ENCODE results near the gene CADM2. TPM values are rescaled to one million over a fixed set of nuclear protein-coding genes. Genes with fewer than 3 reads are reported as not detected.

CADM2 gene
- total RNA-seq, 1 experiment from 2014 or later, result not detected

- ATAC-seq (no peak), DNase-seq (ENCODE audit: low read depth, low spot score) (no peak)
- Histone ChIP-seq H3K4me1 (ENCODE audit: control insufficient read depth in 1 of 2, insufficient read depth in 2 of 2, low read length in 2 of 2) (no peaks in the 10 kb centered on the region), H4K20me1 (ENCODE audit: insufficient read depth) (no peaks in the 10 kb centered on the region), H3K9ac (ENCODE audit: low read length) (no peak overlapping the region), H2AFZ (ENCODE audit: low read depth, low read length, poor library complexity, severe bottlenecking) (no peak overlapping the region), H3K27ac (ENCODE audit: low read depth, low read length) (no peak overlapping the region), H3K4me3 (replicated peaks in 1 of 2; ENCODE audit: low read depth in 1 of 2, low read length in 2 of 2) (no peak overlapping the region), H3K79me2 (ENCODE audit: insufficient read depth, low read length) (no peaks in the 10 kb centered on the region), H3K27me3 (ENCODE audit: insufficient read depth, low read length) (no peaks in the 10 kb centered on the region), H3K4me2 (ENCODE audit: low read length) (no peak overlapping the region), H3K9me2 (ENCODE audit: insufficient read depth) (no peaks in the 10 kb centered on the region), H3K9me3 (ENCODE audit: control insufficient read depth in 1 of 2, insufficient read depth in 1 of 2, low read depth in 1 of 2, low read length in 2 of 2) (peaks cover 13 to 19% of the 10 kb centered on the region in 2 experiments; a peak in 2 of 4 replicates), H3K36me3 (ENCODE audit: control insufficient read depth in 1 of 2, insufficient read depth in 2 of 2, low read length in 2 of 2) (no peaks in the 10 kb centered on the region)
- ChIA-PET RAD21 (ENCODE audit: low non-redundant PET in 1 of 2, low total read pairs in 2 of 2, uncharacterized antibody in 2 of 2, unreplicated experiment in 2 of 2) (no interaction called here), CTCF (no interaction called here), POLR2A (no interaction called here)
- BruUV-seq (replicated peaks), result no TSS peak
- TF ChIP-seq TCF7L2 (IDR thresholded peaks at IDR 0.05; ENCODE audit: borderline replicate concordance, extremely low read depth, insufficient read depth, insufficient read length), result no peak
- no peak for TF ChIP-seq REST (IDR thresholded peaks at IDR 0.05; ENCODE audit: low read depth)
- TF ChIP-seq ATF3 (IDR thresholded peaks at IDR 0.05), result no peak
- no peak for TF ChIP-seq CEBPB (IDR thresholded peaks at IDR 0.05; ENCODE audit: low read depth)
- TF ChIP-seq EGR1 (IDR thresholded peaks at IDR 0.05; ENCODE audit: low read depth), result no peak
- TF ChIP-seq RAD21 (IDR thresholded peaks at IDR 0.05; ENCODE audit: low read depth), result no peak
- no peak for TF ChIP-seq SRF (IDR thresholded peaks at IDR 0.05; ENCODE audit: low read depth)
- no peak for TF ChIP-seq CBX3 (IDR thresholded peaks at IDR 0.05; ENCODE audit: low read depth)
- no peak for TF ChIP-seq EZH2phosphoT487 (IDR thresholded peaks at IDR 0.05; ENCODE audit: borderline replicate concordance)
- no peak for TF ChIP-seq POLR2A (IDR thresholded peaks at IDR 0.05; ENCODE audit: borderline replicate concordance, extremely low read depth, insufficient read depth, insufficient read length)
- no peak for TF ChIP-seq SP1 (IDR thresholded peaks at IDR 0.05; ENCODE audit: low read depth)
- no peak for TF ChIP-seq FOSL1 (IDR thresholded peaks at IDR 0.05; ENCODE audit: low read depth)
- TF ChIP-seq JUND (IDR thresholded peaks at IDR 0.05), result no peak
- TF ChIP-seq ZNF274 (IDR thresholded peaks at IDR 0.05; ENCODE audit: low read depth, low read length), result no peak
- TF ChIP-seq CTCF (IDR thresholded peaks at IDR 0.05 in 2 of 3, conservative IDR thresholded peaks at IDR 0.05 in 1 of 3; ENCODE audit: borderline replicate concordance in 1 of 3, insufficient read depth in 1 of 3, low read depth in 2 of 3, low read length in 2 of 3), result no peak
- TF ChIP-seq MAX (IDR thresholded peaks at IDR 0.05), result no peak
- no peak for TF ChIP-seq POLR2AphosphoS5 (IDR thresholded peaks at IDR 0.05; ENCODE audit: low read depth, low read length)
- TF ChIP-seq ELF1 (IDR thresholded peaks at IDR 0.05; ENCODE audit: borderline replicate concordance, low read depth), result no peak
- intact Hi-C loops (cut with micrococcal nuclease), result no loop called here
These were observed 94.8 kb downstream of the CADM2 start for GRCh38 chr3:85053626-85054025.
